ENCODE data around the gene ECT2L.

DNA sequence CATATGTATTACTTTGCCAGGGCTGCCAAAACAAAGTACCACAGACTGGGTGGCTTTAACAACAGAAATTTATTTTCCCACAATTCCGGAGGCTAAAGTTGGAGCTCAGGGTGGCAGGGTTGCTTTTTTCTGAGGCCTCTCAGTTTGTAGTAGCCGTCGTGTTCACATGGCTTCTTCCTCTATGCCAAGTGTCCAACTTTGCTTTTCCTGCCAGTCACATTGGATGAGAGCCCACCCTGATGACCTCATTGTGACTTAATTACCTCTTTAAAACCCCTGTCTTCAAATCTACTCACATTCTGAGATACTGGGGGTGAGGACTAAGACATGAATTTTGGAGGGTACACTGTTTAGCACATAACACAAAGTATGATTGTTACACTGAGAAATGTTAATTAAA, 9.9 kb upstream of the ECT2L start:
- TF ChIP-seq EZH2 (IDR thresholded peaks at IDR 0.05) (no peak), POLR2AphosphoS5 (IDR thresholded peaks at IDR 0.05; ENCODE audit: borderline replicate concordance, low read depth, low read length) (no peak), FOXP2 (optimal IDR thresholded peaks at IDR 0.05; ENCODE audit: control extremely low read depth, extremely low read length, insufficient read depth) (no peak)
